Fibroblast of villous mesenchyme (primary cell): ENCODE measurements around the gene CTXN1. TPM values are rescaled to one million over a fixed set of nuclear protein-coding genes. Genes with fewer than 3 reads are reported as not detected.

Experiments used
- DNase-seq: peaks from one replicate; pipeline ENCODE4 v3.0.0-alpha.2; 2010; ENCODE audit warnings: low read depth
- H3K4me3 ChIP-seq: 2 replicates; pipeline ENCODE4 v1.5.1; 2011; ENCODE audit warnings: low read depth, mild to moderate bottlenecking, low read length
- CTCF ChIP-seq: IDR thresholded peaks from 2 replicates; pipeline ENCODE4 v1.5.1; 2012; ENCODE audit warnings: low read depth, mild to moderate bottlenecking, low read length; ENCODE audit not compliant: insufficient read depth
- total RNA-seq: library from RNA; depleted of rRNA; stranded (reverse); fragments of >200 nt; gene quantifications from 2 replicates; pipeline ENCODE4 v1.2.3, GENCODE V29; 2012

The CTXN1 gene
- total RNA-seq, 1 donor = 3.0 TPM

GRCh38 chr19:7924651-7925170 lies 1.2 kb downstream of the CTXN1 start:
- TF ChIP-seq CTCF = no peak
- H3K4me3 ChIP-seq = peak overlapping the region; percentile 18
- no peak for DNase-seq

DNA sequence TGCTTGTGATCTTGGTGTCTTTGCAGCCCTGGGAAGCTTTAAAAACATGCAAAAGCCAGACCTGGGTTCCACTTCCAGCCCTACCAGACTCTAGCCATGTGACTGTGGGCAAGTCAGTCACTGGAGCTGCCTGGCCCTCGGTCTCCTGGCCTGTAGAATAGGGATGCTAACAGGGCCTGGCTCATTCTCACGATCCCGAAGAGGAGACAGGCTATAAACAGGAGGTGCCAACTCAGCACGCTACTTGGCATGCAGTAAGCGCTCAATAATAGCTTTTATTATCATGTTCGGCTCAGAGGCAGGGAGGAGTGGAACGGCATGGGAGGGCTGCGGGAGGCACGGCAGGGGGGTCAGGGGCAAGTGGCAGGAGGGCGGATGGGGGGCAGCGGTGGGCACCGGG lies 1.7 kb downstream of the CTXN1 start:
- no peak for DNase-seq
- no peak for TF ChIP-seq CTCF
- H3K4me3 ChIP-seq = no peak overlapping the region

DNA sequence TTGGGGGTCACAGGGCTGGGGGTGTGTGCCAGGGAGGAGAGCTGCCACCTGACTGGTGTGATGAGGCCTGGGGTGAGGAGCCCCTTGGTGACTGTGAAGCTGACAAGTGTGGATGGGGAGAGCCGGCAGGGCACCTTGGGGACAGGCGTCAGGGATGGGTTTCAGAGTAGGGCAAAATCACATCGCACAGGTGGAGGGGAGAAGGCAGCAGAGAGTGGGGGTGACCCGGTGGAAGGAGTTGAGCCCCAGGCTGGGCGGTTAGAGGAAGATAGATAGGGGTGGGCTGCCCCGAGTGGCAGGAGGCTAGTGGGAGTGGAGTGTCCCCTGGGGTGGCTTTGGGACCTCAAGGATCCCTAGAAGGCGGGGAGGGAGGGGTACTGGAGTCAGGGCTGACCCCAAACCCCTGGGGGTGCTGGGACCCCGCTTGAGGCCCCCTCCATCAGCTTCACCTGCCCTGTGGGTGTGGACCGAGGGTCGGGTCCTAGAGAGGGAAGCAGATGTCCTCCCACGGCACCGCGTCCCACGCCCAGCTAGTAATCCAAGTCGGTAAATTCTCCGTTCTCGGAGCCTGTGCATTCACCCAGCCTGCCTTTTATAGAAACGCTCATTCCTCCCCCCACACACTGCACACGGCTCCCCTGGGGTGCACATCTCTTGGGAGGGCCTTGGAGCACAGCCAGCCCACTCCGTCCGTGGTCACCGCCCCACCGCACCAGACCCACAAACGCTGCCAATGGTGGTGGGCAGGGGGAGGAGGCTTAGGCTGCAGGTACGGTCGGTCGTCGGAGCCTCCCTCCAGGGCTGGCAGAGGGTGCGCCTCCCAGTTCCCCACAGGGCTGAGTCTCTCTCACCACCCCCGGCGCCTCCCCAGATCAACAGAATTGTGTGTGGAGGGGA lies 2.4 kb downstream of the CTXN1 start:
- no peak overlapping the region for H3K4me3 ChIP-seq
- no peak for TF ChIP-seq CTCF
- no peak for DNase-seq

- H3K4me3 ChIP-seq = no peak overlapping the region
- no peak for DNase-seq
- TF ChIP-seq CTCF = no peak
These were observed 3.1 kb downstream of the CTXN1 start for GRCh38 chr19:7922836-7923195.

- no peak for DNase-seq
- TF ChIP-seq CTCF = no peak
- no peak overlapping the region for H3K4me3 ChIP-seq
These were observed 3.7 kb downstream of the CTXN1 start for GRCh38 chr19:7921967-7922835.

GRCh38 chr19:7921302-7921966 lies 4.5 kb downstream of the CTXN1 start:
- DNase-seq = no peak
- H3K4me3 ChIP-seq = peak overlapping the region; percentile 66
- no peak for TF ChIP-seq CTCF
